ENCODE measurements around the gene PKHD1.

DNA sequence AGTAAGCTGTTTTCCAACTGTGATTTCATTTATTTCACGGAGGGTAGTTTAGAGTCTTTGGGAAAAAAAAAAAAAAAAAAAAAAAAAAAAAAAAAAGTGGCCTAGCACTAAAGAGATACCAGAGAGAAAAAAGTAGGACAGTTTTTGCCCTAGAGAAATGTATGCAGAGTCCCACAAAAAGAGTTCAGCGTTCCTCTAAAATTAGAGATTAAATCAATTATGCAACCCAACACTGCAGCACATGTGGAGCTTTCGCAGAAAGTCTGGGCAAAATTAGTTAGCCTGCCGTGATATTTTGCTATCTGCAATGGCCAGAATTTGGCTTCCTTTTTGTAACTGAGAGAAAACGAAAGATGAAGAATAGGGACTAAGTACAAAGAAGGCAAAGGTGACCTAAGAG is 309.8 kb downstream of the PKHD1 start:
- no peak for TF ChIP-seq EZH2 (IDR thresholded peaks at IDR 0.05)
- no peak for TF ChIP-seq POLR2AphosphoS5 (IDR thresholded peaks at IDR 0.05; ENCODE audit: borderline replicate concordance, low read depth, low read length)

Measured in SK-N-MC (cell line).